HG03039 (cell line): ENCODE data around the gene WBP1L.

Experiments used
- ATAC-seq: cut with Tn5 transposase; IDR thresholded peaks from one replicate; pipeline ENCODE4 v1.9.1; 2021; ENCODE audit warnings: mild to moderate bottlenecking, moderate library complexity; ENCODE audit not compliant: unreplicated experiment

The WBP1L gene

GRCh38 chr10:102778781-102779180, 35.0 kb downstream of the WBP1L start:
- ATAC-seq: no peak

GRCh38 chr10:102779680-102780526, 36.2 kb downstream of the WBP1L start:
- ATAC-seq: no peak

GRCh38 chr10:102780527-102780808, 36.7 kb downstream of the WBP1L start:
- no peak for ATAC-seq

DNA sequence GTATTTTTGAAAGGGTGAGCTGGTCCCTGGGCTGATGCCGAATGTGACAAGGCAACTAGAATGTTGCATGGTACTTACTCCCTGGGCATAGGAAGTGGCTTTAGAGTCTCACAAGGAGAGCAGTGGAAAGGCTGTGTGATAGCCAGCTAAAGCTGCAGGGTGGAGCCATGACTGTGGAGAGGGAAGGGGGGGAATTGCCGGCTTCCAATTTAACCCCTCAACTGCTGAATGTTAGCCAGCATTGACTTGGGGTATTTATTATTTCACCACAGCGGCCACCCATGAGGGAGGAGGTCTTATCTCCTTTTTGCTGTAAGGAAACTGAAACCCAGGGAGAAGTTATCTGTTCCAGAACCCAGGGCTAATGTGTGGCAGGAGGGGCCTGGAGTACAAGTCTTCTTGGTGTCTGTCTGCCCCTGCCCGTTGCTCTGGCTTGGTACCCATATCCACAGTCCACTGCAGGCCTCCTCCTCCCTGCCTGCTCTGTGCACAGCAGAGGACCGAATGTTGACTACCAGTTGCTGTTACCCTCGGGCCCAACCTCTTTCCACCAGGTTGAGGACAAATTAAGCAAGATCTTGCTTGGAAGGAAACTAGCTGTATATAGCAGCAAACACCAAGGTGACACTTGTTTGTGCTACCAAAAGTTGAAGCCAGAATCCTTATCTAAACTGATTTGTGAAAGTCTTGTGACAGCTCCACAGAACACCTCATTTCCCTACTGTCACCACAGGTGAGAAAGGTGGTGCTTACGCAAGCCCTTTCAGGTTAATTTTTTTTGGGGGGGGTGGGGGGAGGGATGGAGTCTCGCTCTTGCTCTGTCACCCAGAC, 37.6 kb downstream of the WBP1L start:
- ATAC-seq: no peak

DNA sequence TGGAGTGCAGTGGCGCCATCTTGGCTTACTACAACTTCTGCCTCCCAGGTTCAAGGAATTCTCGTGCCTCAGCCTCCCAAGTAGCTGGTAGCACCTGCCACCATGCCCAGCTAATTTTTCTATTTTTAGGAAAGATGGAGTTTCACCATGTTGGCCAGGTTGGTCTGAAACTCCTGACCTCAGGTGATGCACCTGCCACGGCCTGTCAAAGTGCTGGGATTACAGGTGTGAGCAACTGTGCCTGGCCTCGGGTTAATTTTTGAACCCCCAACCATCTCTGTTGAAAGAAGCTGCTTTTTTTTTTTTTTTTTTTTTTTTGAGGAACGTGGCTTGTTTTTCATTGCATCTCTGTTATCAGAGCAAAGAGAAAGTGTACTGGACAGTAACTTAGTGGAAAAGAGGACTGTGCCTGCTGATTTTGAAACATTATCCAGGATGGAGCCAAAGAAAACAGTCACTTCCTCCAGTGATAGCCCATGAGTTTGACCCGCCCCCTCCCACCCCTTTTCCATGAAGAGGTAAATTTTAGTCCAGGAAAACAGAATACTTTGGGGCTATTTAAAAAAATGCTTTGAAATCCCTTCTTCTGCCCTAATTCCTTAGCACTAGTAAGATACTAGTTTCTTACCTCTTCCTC, 38.3 kb downstream of the WBP1L start:
- no peak for ATAC-seq

DNA sequence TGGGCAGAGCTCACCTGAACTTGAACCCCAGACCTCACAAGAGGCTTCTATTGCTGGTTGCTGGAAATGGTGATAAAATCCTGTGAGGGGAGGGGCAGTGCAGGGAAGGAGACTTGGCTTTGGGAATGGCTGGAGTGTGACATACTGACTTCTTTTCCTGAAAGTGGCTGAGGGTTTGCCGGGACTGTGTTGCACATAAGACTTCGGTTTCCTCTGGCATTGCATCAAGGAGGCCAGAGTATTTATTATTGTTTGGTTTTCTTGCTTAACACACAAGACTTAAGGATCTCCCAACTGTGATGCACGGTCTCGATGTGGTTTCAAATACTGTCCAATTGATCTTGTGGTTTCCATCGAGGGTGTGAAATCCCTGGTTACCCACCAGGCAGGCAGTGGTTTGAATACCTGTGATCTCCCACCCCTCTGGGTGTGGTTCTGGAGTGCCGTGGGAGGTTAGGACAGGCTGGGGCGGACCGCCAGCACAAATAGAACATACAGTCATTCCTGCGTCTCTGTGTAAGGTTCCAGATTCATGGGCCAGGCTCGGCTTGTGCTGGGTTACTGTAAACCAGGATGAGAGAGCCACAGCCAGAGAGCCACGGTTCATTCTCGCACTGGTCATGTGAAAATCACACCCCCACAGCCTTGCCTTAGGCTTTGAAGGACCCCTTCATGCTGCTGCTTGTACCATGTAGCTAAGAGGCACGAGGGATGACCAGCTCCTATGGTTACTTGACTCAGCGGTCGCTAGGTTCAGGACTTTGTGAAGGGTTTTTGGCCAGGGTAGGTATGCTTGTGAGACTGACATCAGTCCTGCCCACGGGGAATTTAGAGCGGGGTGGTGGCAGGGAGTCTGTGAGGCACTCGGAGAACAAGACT, 39.2 kb downstream of the WBP1L start:
- no peak for ATAC-seq

- ATAC-seq: no peak
These were observed 39.8 kb downstream of the WBP1L start for GRCh38 chr10:102783568-102783967.

DNA sequence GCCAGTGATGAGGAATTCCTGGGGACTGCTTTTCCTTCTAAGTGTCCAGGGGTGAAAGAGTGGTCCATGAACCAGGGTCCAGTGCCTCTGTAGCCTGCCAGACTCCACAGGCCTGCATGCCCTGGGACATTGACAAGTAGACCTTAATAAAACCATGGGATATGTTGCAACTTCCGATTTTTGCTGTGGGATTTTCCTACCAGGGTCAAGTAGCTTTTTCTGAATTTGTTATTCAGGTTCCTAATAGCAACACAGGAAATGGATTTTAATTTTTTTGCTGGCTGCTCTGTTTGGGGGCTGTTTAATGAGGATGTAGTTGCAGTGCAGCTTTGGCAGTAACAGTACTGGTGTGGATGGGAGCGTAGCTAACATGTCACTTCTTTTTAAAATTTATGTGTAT, 42.1 kb downstream of the WBP1L start:
- ATAC-seq: no peak

- no peak for ATAC-seq
These were observed 48.1 kb downstream of the WBP1L start for GRCh38 chr10:102791754-102792395.

DNA sequence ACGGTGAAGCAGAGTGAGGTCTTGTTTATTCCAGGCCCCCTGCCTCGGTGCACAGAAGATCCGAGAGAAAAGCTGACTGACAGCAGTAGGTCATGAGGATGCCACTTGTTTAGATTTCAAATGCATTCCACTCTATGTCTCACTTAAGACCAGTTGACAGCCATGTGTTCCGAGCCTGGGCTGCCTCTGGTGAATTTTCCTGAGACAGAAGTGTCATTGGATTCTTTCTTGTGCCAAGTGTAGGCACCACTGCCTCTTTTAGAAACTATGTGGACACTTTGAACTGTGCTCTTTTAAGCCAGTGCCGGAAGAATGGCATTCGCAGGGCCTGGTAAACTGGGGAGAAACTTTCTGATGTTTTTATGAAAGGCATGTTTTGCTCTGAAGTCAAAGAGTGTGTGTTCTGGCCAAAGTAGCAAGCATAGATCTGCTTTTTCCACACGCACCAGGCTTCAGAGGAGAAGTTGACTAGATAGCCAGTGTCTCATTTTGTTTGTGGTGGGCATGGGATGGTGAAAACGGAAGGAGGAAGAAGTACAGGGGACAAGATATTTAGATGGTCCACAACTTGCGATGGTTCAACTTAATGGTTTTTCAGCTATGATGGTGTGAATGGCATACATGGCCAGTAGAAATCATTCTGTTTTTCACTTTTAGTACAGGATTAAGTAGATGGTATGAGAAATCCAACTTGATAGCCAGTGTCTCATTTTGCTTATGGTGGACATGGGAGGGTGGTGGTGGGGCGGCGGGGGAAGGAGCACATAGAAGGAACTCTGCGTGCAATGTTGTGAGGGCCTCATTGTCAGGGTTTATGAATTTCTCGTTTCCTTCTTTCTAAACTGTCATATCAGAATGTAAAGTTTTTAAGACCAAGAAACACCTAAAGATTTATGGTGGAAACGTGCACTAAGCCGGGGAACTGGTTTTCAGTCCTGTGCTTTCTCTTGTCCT, 52.0 kb downstream of the WBP1L start:
- ATAC-seq: peak; percentile 16

GRCh38 chr10:102796407-102797176, 52.8 kb downstream of the WBP1L start:
- peak; percentile 95 for ATAC-seq

- ATAC-seq: no peak
These were observed 56.1 kb downstream of the WBP1L start for GRCh38 chr10:102799691-102800471.

GRCh38 chr10:102800611-102801335, 57.0 kb downstream of the WBP1L start:
- no peak for ATAC-seq

- no peak for ATAC-seq
These were observed 57.7 kb downstream of the WBP1L start for GRCh38 chr10:102801496-102801895.

- no peak for ATAC-seq
These were observed 58.2 kb downstream of the WBP1L start for GRCh38 chr10:102801978-102802377.

DNA sequence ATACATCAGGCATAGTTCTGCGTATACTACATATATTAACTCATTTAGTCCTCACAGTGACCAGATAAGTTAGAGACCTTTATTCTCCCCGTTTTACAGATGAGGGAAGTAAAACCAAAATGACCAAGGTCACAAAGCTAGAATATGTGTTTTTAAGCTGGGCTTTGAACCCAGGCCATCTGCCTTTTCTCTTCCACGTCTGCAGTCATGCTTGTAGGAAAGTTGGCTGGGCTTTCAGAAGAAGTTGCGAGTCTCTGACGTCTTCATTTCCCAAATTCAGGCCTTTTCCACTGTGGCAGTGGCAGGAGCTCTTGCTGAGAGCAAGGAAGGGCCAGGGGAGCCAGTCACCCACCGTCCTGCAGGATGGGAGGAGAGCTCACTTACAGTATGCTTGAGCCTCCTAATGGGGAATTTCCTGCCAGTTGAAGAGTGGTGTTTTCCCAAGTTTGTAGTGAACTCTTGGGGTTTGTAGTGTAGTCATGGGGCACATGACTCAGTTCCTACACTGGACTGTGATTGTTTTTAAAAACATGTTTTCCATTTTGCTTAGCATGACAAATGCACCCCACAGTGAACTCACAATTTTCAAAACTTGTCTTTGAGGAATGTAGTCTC, 59.3 kb downstream of the WBP1L start:
- no peak for ATAC-seq
